KG1 (cell line): ENCODE data around the gene DIP2C.

ENCODE experiments used
- DNase-seq: peaks from one replicate; lab custom pipeline; 2025; lab: John Stamatoyannopoulos, UW

The DIP2C gene

GRCh38 chr10:224571-224970 lies 464.9 kb downstream of the DIP2C start:
- no peak for DNase-seq
